Measurements from ENCODE around the gene MICB.

DNA sequence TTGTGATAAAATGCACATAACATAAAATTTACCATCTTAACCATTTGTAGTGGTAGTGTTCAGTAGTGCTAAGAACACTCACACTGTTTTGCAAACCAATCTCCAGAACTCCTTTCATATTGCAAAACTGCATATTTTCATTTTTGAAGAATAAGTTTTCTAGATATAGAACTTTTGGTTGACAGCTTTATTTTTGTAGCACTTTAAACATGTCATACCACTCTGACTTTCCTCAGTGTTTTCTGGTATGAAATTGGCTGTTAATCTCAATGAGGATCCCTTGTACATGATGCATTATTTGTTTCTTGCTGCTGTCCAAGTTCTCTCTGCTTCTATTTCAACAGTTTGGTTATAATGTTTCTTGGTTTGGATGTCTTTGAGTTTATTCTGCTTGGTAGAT, 45.1 kb upstream of the MICB start:
- TF ChIP-seq, protein P1, sequence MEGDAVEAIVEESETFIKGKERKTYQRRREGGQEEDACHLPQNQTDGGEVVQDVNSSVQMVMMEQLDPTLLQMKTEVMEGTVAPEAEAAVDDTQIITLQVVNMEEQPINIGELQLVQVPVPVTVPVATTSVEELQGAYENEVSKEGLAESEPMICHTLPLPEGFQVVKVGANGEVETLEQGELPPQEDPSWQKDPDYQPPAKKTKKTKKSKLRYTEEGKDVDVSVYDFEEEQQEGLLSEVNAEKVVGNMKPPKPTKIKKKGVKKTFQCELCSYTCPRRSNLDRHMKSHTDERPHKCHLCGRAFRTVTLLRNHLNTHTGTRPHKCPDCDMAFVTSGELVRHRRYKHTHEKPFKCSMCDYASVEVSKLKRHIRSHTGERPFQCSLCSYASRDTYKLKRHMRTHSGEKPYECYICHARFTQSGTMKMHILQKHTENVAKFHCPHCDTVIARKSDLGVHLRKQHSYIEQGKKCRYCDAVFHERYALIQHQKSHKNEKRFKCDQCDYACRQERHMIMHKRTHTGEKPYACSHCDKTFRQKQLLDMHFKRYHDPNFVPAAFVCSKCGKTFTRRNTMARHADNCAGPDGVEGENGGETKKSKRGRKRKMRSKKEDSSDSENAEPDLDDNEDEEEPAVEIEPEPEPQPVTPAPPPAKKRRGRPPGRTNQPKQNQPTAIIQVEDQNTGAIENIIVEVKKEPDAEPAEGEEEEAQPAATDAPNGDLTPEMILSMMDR (IDR thresholded peaks at IDR 0.05), result no peak
- TF ChIP-seq SP1 (CRISPR knock-in tag; conservative IDR thresholded peaks at IDR 0.05) (no peak), RELA (CRISPR knock-in tag; IDR thresholded peaks at IDR 0.05; ENCODE audit: borderline replicate concordance) (no peak)
- TF ChIP-seq, protein P2, sequence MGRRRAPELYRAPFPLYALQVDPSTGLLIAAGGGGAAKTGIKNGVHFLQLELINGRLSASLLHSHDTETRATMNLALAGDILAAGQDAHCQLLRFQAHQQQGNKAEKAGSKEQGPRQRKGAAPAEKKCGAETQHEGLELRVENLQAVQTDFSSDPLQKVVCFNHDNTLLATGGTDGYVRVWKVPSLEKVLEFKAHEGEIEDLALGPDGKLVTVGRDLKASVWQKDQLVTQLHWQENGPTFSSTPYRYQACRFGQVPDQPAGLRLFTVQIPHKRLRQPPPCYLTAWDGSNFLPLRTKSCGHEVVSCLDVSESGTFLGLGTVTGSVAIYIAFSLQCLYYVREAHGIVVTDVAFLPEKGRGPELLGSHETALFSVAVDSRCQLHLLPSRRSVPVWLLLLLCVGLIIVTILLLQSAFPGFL (CRISPR knock-in tag; IDR thresholded peaks at IDR 0.05; ENCODE audit: borderline replicate concordance), result no peak
- TF ChIP-seq, protein P3, sequence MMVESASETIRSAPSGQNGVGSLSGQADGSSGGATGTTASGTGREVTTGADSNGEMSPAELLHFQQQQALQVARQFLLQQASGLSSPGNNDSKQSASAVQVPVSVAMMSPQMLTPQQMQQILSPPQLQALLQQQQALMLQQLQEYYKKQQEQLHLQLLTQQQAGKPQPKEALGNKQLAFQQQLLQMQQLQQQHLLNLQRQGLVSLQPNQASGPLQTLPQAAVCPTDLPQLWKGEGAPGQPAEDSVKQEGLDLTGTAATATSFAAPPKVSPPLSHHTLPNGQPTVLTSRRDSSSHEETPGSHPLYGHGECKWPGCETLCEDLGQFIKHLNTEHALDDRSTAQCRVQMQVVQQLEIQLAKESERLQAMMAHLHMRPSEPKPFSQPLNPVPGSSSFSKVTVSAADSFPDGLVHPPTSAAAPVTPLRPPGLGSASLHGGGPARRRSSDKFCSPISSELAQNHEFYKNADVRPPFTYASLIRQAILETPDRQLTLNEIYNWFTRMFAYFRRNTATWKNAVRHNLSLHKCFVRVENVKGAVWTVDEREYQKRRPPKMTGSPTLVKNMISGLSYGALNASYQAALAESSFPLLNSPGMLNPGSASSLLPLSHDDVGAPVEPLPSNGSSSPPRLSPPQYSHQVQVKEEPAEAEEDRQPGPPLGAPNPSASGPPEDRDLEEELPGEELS (CRISPR knock-in tag; IDR thresholded peaks at IDR 0.05), result no peak
- TF ChIP-seq, protein P4, sequence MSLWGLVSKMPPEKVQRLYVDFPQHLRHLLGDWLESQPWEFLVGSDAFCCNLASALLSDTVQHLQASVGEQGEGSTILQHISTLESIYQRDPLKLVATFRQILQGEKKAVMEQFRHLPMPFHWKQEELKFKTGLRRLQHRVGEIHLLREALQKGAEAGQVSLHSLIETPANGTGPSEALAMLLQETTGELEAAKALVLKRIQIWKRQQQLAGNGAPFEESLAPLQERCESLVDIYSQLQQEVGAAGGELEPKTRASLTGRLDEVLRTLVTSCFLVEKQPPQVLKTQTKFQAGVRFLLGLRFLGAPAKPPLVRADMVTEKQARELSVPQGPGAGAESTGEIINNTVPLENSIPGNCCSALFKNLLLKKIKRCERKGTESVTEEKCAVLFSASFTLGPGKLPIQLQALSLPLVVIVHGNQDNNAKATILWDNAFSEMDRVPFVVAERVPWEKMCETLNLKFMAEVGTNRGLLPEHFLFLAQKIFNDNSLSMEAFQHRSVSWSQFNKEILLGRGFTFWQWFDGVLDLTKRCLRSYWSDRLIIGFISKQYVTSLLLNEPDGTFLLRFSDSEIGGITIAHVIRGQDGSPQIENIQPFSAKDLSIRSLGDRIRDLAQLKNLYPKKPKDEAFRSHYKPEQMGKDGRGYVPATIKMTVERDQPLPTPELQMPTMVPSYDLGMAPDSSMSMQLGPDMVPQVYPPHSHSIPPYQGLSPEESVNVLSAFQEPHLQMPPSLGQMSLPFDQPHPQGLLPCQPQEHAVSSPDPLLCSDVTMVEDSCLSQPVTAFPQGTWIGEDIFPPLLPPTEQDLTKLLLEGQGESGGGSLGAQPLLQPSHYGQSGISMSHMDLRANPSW (CRISPR knock-in tag; conservative IDR thresholded peaks at IDR 0.05; ENCODE audit: low read depth), result no peak
